Measurements from ENCODE around the gene GANC.

The GANC gene

GRCh38 chr15:42353061-42353460 lies 80.1 kb downstream of the GANC start:
- no peak overlapping the region for H3K4me3 ChIP-seq (replicated peaks in 1 of 2; ENCODE audit: low read depth in 2 of 2, low read length in 2 of 2)
- DNase-seq (ENCODE audit: low read depth in 2 of 2) = no peak
- TF ChIP-seq, protein P1, sequence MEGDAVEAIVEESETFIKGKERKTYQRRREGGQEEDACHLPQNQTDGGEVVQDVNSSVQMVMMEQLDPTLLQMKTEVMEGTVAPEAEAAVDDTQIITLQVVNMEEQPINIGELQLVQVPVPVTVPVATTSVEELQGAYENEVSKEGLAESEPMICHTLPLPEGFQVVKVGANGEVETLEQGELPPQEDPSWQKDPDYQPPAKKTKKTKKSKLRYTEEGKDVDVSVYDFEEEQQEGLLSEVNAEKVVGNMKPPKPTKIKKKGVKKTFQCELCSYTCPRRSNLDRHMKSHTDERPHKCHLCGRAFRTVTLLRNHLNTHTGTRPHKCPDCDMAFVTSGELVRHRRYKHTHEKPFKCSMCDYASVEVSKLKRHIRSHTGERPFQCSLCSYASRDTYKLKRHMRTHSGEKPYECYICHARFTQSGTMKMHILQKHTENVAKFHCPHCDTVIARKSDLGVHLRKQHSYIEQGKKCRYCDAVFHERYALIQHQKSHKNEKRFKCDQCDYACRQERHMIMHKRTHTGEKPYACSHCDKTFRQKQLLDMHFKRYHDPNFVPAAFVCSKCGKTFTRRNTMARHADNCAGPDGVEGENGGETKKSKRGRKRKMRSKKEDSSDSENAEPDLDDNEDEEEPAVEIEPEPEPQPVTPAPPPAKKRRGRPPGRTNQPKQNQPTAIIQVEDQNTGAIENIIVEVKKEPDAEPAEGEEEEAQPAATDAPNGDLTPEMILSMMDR (IDR thresholded peaks at IDR 0.05; ENCODE audit: low read depth, low read length) = no peak

- DNase-seq (ENCODE audit: low read depth in 2 of 2) = no peak
- H3K4me3 ChIP-seq (replicated peaks in 1 of 2; ENCODE audit: low read depth in 2 of 2, low read length in 2 of 2) = no peak overlapping the region
- TF ChIP-seq, protein P1 (IDR thresholded peaks at IDR 0.05; ENCODE audit: low read depth, low read length) = no peak
Measured at GRCh38 chr15:42354824-42355223, 81.8 kb downstream of the GANC start.

- TF ChIP-seq, protein P1 (IDR thresholded peaks at IDR 0.05; ENCODE audit: low read depth, low read length) = no peak
- DNase-seq (ENCODE audit: low read depth in 2 of 2) = no peak
- H3K4me3 ChIP-seq (replicated peaks in 1 of 2; ENCODE audit: low read depth in 2 of 2, low read length in 2 of 2) = no peak overlapping the region
Measured at GRCh38 chr15:42355291-42355690, 82.3 kb downstream of the GANC start.

DNA sequence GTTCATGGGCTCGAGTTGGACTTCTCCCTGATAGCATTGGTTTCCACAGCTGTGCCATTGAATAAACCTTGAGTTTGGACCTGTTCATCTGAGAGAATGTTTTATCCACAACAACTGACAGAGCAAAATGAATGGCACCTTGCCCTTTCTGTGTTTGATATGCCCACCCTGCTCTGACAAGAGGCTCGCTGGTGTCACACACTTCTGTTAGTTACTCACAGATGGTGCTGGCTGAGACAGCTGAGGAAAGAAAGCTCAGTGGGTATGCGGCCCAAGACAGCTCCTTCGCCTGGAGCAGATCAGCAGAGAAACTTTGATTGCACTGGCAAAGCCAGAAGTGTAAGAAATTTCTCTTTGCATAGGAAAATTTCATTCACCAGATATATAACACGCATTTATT lies 83.8 kb downstream of the GANC start:
- no peak for DNase-seq (ENCODE audit: low read depth in 2 of 2)
- TF ChIP-seq, protein P1 (IDR thresholded peaks at IDR 0.05; ENCODE audit: low read depth, low read length) = no peak
- H3K4me3 ChIP-seq (replicated peaks in 1 of 2; ENCODE audit: low read depth in 2 of 2, low read length in 2 of 2) = no peak overlapping the region

GRCh38 chr15:42358141-42358540 lies 85.1 kb downstream of the GANC start:
- TF ChIP-seq, protein P1 (IDR thresholded peaks at IDR 0.05; ENCODE audit: low read depth, low read length) = no peak
- H3K4me3 ChIP-seq (replicated peaks in 1 of 2; ENCODE audit: low read depth in 2 of 2, low read length in 2 of 2) = no peak overlapping the region
- DNase-seq (ENCODE audit: low read depth in 2 of 2) = no peak

DNA sequence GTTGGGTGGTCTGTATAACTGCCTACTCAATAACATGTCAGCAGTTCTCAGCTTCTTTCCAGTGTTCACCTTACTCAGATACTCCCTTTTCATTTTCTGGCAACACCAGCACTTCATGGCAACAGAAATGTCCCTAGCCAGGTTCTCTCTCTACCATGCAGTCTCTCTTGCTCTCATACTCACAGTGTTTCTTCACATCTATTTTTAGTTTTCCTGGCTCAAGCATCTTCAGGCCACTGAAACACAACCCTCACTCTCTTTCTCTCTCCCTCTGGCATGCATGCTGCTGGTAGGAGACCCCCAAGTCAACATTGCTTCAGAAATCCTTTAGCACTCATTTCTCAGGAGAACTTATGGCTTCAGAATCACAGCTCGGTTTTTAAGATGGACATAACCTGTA lies 86.2 kb downstream of the GANC start, which contains the start of gene CAPN3:
Gene CAPN3 (plus strand): TSS at position 253 of the 400 bp plus-strand sequence. CDS start 305 bp downstream, outside the sequence.
- TF ChIP-seq, protein P1 (IDR thresholded peaks at IDR 0.05; ENCODE audit: low read depth, low read length) = no peak
- H3K4me3 ChIP-seq (replicated peaks in 1 of 2; ENCODE audit: low read depth in 2 of 2, low read length in 2 of 2) = no peak within 1 kb of the TSS
- no peak for DNase-seq (ENCODE audit: low read depth in 2 of 2)

DNA sequence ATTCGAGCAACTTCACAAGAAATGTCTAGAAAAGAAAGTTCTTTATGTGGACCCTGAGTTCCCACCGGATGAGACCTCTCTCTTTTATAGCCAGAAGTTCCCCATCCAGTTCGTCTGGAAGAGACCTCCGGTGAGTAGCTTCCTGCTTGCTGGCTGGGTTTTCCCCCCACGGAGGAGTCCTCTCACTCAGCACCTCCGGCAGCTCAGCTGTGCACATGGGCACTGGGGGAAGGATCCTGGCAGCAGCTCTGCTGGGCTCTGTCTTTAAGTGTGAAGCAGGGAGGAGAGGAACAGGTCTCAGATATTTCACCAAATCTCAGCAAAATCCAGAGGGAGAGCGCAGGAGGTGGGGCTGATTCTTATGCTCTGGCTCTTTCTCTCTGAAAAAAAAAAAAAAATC lies 87.0 kb downstream of the GANC start:
- H3K4me3 ChIP-seq (replicated peaks in 1 of 2; ENCODE audit: low read depth in 2 of 2, low read length in 2 of 2) = no peak overlapping the region
- no peak for DNase-seq (ENCODE audit: low read depth in 2 of 2)
- TF ChIP-seq, protein P1 (IDR thresholded peaks at IDR 0.05; ENCODE audit: low read depth, low read length) = no peak
